PC-9 (cell line): ENCODE results near the gene SLC6A20.
"Not testable (repeated sequence)": the region's sequence is repeated elsewhere in the genome, so short reads cannot be mapped to it uniquely, and the experiment has no call there.

ENCODE experiments used
- EZH2 ChIP-seq: fragments of 200-600 bp; sonication (generic); IDR thresholded peaks from 2 replicates; pipeline ENCODE4 v1.8.0; 2017; ENCODE audit warnings: antibody characterized with exemption, low read depth
- TF ChIP-seq, protein P1 (sequence below): fragments of 200-600 bp; sonication (generic); conservative IDR thresholded peaks from 2 replicates; pipeline ENCODE4 v1.6.1; 2017; ENCODE audit warnings: mixed run types, antibody characterized with exemption, mild to moderate bottlenecking, moderate library complexity

DNA sequence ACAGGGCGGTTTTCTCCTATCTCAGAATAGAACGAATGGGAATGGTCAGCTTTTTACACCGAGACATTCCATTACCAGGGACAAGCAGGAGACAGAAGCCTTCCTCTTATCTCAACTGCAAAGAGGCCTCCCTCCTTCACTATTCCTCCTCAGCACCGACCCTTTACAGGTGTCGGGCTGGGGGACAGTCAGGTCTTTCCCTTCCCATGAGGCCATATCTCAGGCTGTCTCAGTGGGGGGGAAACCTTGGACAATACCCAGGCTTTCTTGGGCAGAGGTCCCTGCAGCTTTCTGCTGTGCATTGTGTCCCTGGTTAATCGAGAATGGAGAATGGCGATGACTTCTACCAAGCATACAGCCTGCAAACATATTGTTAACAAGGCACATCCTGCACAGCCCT, 39.2 kb downstream of the SLC6A20 start:
- not testable (repeated sequence) for TF ChIP-seq EZH2
- TF ChIP-seq, protein P1, sequence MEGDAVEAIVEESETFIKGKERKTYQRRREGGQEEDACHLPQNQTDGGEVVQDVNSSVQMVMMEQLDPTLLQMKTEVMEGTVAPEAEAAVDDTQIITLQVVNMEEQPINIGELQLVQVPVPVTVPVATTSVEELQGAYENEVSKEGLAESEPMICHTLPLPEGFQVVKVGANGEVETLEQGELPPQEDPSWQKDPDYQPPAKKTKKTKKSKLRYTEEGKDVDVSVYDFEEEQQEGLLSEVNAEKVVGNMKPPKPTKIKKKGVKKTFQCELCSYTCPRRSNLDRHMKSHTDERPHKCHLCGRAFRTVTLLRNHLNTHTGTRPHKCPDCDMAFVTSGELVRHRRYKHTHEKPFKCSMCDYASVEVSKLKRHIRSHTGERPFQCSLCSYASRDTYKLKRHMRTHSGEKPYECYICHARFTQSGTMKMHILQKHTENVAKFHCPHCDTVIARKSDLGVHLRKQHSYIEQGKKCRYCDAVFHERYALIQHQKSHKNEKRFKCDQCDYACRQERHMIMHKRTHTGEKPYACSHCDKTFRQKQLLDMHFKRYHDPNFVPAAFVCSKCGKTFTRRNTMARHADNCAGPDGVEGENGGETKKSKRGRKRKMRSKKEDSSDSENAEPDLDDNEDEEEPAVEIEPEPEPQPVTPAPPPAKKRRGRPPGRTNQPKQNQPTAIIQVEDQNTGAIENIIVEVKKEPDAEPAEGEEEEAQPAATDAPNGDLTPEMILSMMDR: not testable (repeated sequence)
